SJCRH30 (cell line): ENCODE measurements around the gene JARID2. TPM values are rescaled to one million over a fixed set of nuclear protein-coding genes. Genes with fewer than 3 reads are reported as not detected.
A peak's percentile ranks its signal among the peaks of the same experiment; 100 is the strongest.

Source experiments
- DNase-seq, 2 experiments: peaks; one replicate each; pipeline ENCODE4 v3.0.0-alpha.2; 2015 to 2020
- H3K27ac ChIP-seq: fragments of 250-450 bp; sonication (Bioruptor Pico); 2 replicates; pipeline ENCODE4 v1.5.1; 2020; ENCODE audit warnings: mild to moderate bottlenecking, moderate library complexity
- H3K27me3 ChIP-seq: fragments of 250-450 bp; sonication (Bioruptor Pico); 2 replicates; pipeline ENCODE4 v1.5.1; 2020; ENCODE audit warnings: mild to moderate bottlenecking, moderate library complexity
- H3K36me3 ChIP-seq: fragments of 250-450 bp; sonication (Bioruptor Pico); 2 replicates; pipeline ENCODE4 v1.5.1; 2020; ENCODE audit warnings: mild to moderate bottlenecking, moderate library complexity
- H3K4me1 ChIP-seq: fragments of 250-450 bp; sonication (Bioruptor Pico); 2 replicates; pipeline ENCODE4 v1.5.1; 2020; ENCODE audit warnings: mild to moderate bottlenecking, moderate library complexity
- H3K4me3 ChIP-seq: fragments of 250-450 bp; sonication (Bioruptor Pico); 2 replicates; pipeline ENCODE4 v1.5.1; 2020; ENCODE audit warnings: mild to moderate bottlenecking, moderate library complexity
- H3K9me3 ChIP-seq: fragments of 250-450 bp; sonication (Bioruptor Pico); replicated peaks from 2 replicates; pipeline ENCODE4 v1.5.1; 2020; ENCODE audit warnings: mild to moderate bottlenecking, moderate library complexity
- total RNA-seq: library from RNA; depleted of rRNA; stranded (reverse); fragments of >200 nt; shearing (Covaris generic); gene quantifications from 2 replicates; pipeline ENCODE4 v1.2.3, GENCODE V29; 2014

Gene JARID2
- total RNA-seq, 1 experiment from 2014 or later, result 18.5 TPM

- Histone ChIP-seq H3K4me1 (peaks cover 4% of the 10 kb centered on the region; the same call in 1 of the 2 replicates), H3K36me3 (no peaks in the 10 kb centered on the region), H3K27me3 (no peaks in the 10 kb centered on the region), H3K4me3 (no peak overlapping the region), H3K27ac (no peak overlapping the region), H3K9me3 (no peaks in the 10 kb centered on the region)
- peak in 1 of 2 experiments; percentile 23 for DNase-seq
Observed at GRCh38 chr6:15362274-15363160, 116.6 kb downstream of the JARID2 start.

- no peak for DNase-seq
- H3K36me3 ChIP-seq, result no peaks in the 10 kb centered on the region
- no peak overlapping the region for H3K27ac ChIP-seq
- H3K4me1 ChIP-seq, result peaks cover 4% of the 10 kb centered on the region; the same call in 1 of the 2 replicates
- H3K9me3 ChIP-seq, result no peaks in the 10 kb centered on the region
- no peaks in the 10 kb centered on the region for H3K27me3 ChIP-seq
- H3K4me3 ChIP-seq, result no peak overlapping the region
Observed at GRCh38 chr6:15363164-15363522, 117.3 kb downstream of the JARID2 start.

- no peaks in the 10 kb centered on the region for H3K27me3 ChIP-seq
- H3K9me3 ChIP-seq, result no peaks in the 10 kb centered on the region
- no peak for DNase-seq
- H3K4me1 ChIP-seq, result peaks cover 4% of the 10 kb centered on the region; the same call in 1 of the 2 replicates
- no peak overlapping the region for H3K4me3 ChIP-seq
- H3K27ac ChIP-seq, result no peak overlapping the region
- H3K36me3 ChIP-seq, result no peaks in the 10 kb centered on the region
Observed at GRCh38 chr6:15363523-15364400, 117.9 kb downstream of the JARID2 start.

GRCh38 chr6:15364401-15365037, 118.7 kb downstream of the JARID2 start:
- DNase-seq, result no peak
- H3K9me3 ChIP-seq, result no peaks in the 10 kb centered on the region
- H3K4me3 ChIP-seq, result no peak overlapping the region
- H3K36me3 ChIP-seq, result no peaks in the 10 kb centered on the region
- no peaks in the 10 kb centered on the region for H3K27me3 ChIP-seq
- H3K4me1 ChIP-seq, result peaks cover 4% of the 10 kb centered on the region; the same call in 1 of the 2 replicates
- H3K27ac ChIP-seq, result no peak overlapping the region

DNA sequence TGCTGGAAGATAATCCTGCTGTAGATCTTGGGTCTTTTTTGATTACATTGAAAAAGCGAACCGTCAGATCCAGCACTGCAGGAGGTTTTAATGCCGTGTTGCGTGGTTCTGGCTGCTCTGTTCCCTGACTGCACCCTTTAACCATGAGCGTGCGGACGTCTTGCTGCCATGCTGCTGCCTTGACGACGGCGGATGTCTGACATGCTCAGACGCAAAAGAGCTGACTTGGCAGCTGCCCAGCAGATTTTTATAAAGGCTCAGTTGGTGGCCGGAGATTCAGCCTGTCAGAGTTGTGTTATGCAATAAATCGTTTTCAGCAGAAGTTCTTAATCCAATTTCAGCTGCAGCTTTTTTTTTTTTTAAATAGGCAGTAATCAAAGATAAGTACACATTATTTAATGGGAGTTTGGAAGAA, 119.4 kb downstream of the JARID2 start:
- DNase-seq, result peak; percentile 30 to 53
- peaks cover 4% of the 10 kb centered on the region; the same call in 1 of the 2 replicates for H3K4me1 ChIP-seq
- H3K9me3 ChIP-seq, result no peaks in the 10 kb centered on the region
- no peaks in the 10 kb centered on the region for H3K27me3 ChIP-seq
- no peaks in the 10 kb centered on the region for H3K36me3 ChIP-seq
- H3K4me3 ChIP-seq, result no peak overlapping the region
- H3K27ac ChIP-seq, result no peak overlapping the region

GRCh38 chr6:15366003-15366535, 120.2 kb downstream of the JARID2 start:
- H3K27me3 ChIP-seq, result no peaks in the 10 kb centered on the region
- H3K36me3 ChIP-seq, result no peaks in the 10 kb centered on the region
- H3K27ac ChIP-seq, result no peak overlapping the region
- H3K4me3 ChIP-seq, result no peak overlapping the region
- H3K4me1 ChIP-seq, result peaks cover 4% of the 10 kb centered on the region; the same call in 1 of the 2 replicates
- DNase-seq, result no peak
- no peaks in the 10 kb centered on the region for H3K9me3 ChIP-seq

DNA sequence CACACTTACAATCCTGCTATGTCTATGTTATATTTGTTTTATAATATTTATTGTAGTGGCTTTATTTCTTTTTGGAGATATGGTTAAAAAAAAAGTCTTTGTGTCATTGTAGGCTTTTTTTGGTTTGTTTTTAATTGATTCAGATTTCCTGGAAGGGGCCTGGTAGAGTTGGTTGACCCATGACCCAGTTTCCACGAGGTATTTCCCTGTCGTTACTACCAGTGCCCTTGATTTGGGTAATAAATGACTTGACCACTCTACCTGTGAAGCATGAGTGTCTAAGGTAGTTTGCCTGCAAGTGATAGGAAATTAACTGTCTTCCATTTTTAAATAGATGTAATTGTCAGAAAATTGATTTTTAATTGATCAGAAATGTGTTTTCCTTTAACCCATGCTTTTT, 121.0 kb downstream of the JARID2 start:
- Histone ChIP-seq H3K9me3 (no peaks in the 10 kb centered on the region), H3K4me3 (no peak overlapping the region), H3K27me3 (no peaks in the 10 kb centered on the region), H3K27ac (no peak overlapping the region), H3K4me1 (peaks cover 4% of the 10 kb centered on the region; the same call in 1 of the 2 replicates), H3K36me3 (no peaks in the 10 kb centered on the region)
- DNase-seq, result no peak

- Histone ChIP-seq H3K27ac (no peak overlapping the region), H3K4me1 (peaks cover 4% of the 10 kb centered on the region; the same call in 1 of the 2 replicates), H3K27me3 (no peaks in the 10 kb centered on the region), H3K4me3 (no peak overlapping the region), H3K36me3 (no peaks in the 10 kb centered on the region), H3K9me3 (no peaks in the 10 kb centered on the region)
- no peak for DNase-seq
Observed at GRCh38 chr6:15368186-15368585, 122.3 kb downstream of the JARID2 start.

DNA sequence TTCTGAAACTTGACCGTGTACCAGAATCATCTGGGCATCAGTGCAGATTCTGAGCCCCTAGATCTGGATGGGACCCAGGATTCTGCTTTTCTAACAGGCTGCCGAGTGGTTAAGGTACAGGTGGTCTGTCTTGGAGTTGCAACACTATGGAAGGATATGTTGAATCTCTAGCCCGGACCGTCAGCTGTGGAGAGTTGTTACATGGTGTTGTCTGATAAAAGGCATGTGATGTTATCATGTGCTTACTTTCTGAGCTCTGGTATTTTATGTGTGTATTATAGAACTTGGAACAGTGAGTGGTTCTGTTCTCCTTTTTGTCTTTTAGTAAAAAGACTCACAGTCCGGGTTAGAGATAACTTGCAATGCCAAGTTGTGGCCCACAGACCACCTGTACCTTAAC, 123.0 kb downstream of the JARID2 start:
- H3K27me3 ChIP-seq, result no peaks in the 10 kb centered on the region

GRCh38 chr6:15369838-15370237, 124.0 kb downstream of the JARID2 start:
- H3K9me3 ChIP-seq, result no peaks in the 10 kb centered on the region
- no peaks in the 10 kb centered on the region for H3K36me3 ChIP-seq
- DNase-seq, result no peak
- no peak overlapping the region for H3K27ac ChIP-seq
- H3K4me1 ChIP-seq, result peaks cover under 1% of the 10 kb centered on the region; the same call in 1 of the 2 replicates
- H3K4me3 ChIP-seq, result no peak overlapping the region
- H3K27me3 ChIP-seq, result no peaks in the 10 kb centered on the region

More for the DNA sequence above, 123.0 kb downstream of the JARID2 start:
- H3K36me3 ChIP-seq, result no peaks in the 10 kb centered on the region
- H3K27ac ChIP-seq, result no peak overlapping the region
- no peak overlapping the region for H3K4me3 ChIP-seq
- DNase-seq, result no peak
- H3K4me1 ChIP-seq, result peaks cover 4% of the 10 kb centered on the region; the same call in 1 of the 2 replicates
- no peaks in the 10 kb centered on the region for H3K9me3 ChIP-seq

DNA sequence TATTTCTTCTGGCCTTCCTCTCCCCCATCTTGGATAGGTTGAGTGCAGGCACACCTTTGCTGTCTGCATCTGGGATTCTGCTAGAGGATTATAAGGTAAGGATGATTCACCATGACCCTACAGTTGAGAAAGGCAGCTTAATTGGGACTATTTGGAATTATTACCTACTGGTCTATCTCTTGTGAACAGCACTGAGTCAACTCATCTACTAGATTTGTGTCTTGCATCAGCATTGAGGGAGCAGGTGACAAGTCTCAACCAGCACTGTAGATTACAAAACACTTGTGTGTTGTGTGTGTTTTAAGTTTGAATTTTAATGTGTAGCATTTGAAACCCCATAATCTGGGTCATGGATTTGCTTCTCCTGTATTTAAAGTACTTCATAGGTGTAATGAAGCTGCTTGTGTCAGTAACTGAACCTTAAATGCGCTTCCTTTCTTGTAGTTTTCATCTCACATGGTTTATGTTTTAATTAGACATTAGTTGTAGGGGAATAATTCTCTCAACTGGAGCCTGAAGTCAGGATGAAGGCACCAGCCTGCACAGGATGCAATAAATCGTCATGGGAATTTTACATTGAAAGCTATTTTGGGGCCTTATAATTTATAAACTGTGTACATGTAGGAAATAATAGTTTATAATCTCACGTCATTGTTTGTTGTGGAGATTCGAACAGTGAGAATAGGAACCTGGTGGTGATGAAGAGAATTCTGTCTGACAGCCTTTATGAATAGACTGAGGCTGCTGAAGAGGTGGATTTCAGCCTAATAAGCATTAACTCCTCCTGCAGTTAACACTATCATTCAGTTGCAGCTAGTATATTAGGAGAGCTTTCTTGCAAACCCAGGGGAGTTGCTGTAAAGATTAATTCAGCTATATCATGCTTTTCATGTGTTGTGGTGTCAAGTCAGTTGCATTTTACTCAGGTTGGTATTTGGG, 125.1 kb downstream of the JARID2 start:
- Histone ChIP-seq H3K27ac (no peak overlapping the region), H3K9me3 (no peaks in the 10 kb centered on the region), H3K4me3 (no peak overlapping the region), H3K36me3 (no peaks in the 10 kb centered on the region), H3K27me3 (no peaks in the 10 kb centered on the region), H3K4me1 (no peaks in the 10 kb centered on the region)
- no peak for DNase-seq

GRCh38 chr6:15372932-15373331, 127.1 kb downstream of the JARID2 start:
- no peak overlapping the region for H3K4me3 ChIP-seq
- no peaks in the 10 kb centered on the region for H3K36me3 ChIP-seq
- H3K27ac ChIP-seq, result no peak overlapping the region
- no peaks in the 10 kb centered on the region for H3K4me1 ChIP-seq
- H3K9me3 ChIP-seq, result no peaks in the 10 kb centered on the region
- no peak for DNase-seq
- H3K27me3 ChIP-seq, result no peaks in the 10 kb centered on the region

- H3K9me3 ChIP-seq, result no peaks in the 10 kb centered on the region
- no peaks in the 10 kb centered on the region for H3K27me3 ChIP-seq
- no peak overlapping the region for H3K4me3 ChIP-seq
- no peak overlapping the region for H3K27ac ChIP-seq
- no peak for DNase-seq
- no peaks in the 10 kb centered on the region for H3K4me1 ChIP-seq
- H3K36me3 ChIP-seq, result no peaks in the 10 kb centered on the region
Observed at GRCh38 chr6:15374119-15374518, 128.2 kb downstream of the JARID2 start.
